HG02852 (cell line): ENCODE measurements around the gene MAPK1.
A peak's percentile ranks its signal among the peaks of the same experiment; 100 is the strongest.
"Not testable (repeated sequence)": the region's sequence is repeated elsewhere in the genome, so short reads cannot be mapped to it uniquely, and the experiment has no call there.

Experiments
- ATAC-seq: cut with Tn5 transposase; IDR thresholded peaks from one replicate; pipeline ENCODE4 v1.9.1; 2021; ENCODE audit warnings: mild to moderate bottlenecking, moderate library complexity; ENCODE audit not compliant: unreplicated experiment

The MAPK1 gene

GRCh38 chr22:21882754-21883333 is 15.4 kb upstream of the MAPK1 start:
- not testable (repeated sequence) for ATAC-seq

DNA sequence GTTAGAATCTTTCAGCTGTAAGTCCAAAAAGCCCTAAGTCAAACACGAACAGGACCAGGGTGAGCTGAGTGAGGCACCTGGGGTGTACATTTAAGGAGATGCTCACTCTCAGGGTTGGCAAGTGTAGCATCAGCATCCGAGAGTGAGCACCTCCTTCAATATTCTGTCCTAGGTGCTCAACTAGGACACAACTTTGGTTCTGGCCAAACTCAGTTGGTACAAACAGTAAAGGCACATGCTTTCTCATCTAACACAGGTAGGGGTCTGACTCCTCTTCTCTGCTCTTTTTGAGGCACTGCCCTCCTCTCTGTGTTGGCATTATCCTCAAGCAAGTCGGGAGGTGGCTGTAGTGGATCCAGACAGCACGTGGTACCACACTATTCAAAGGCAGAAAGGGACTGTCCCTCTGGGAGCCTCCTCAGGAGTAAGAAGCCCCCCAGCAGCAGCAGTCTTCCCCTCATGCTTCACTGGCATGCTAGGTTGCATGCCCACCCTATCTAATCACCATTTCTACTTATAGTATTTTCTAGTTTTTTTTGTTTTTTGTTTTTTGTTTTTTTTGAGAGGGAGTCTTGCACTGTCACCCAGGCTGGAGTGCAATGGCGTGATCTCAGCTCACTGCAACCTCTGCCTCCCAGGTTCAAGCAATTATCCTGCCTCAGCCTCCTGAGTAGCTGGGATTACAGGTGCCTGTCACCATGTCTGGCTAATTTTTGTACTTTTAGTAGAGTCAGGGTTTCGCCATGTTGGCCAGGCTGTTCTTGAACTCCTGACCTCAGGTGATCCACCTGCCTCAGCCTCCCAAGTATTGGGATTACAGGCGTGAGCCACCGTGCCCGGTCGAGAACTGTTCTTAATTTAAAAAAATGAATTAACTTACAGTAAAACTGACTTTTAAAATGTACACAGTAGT is 14.7 kb upstream of the MAPK1 start:
- ATAC-seq, result no peak

GRCh38 chr22:21876486-21877176 is 9.2 kb upstream of the MAPK1 start:
- no peak for ATAC-seq

DNA sequence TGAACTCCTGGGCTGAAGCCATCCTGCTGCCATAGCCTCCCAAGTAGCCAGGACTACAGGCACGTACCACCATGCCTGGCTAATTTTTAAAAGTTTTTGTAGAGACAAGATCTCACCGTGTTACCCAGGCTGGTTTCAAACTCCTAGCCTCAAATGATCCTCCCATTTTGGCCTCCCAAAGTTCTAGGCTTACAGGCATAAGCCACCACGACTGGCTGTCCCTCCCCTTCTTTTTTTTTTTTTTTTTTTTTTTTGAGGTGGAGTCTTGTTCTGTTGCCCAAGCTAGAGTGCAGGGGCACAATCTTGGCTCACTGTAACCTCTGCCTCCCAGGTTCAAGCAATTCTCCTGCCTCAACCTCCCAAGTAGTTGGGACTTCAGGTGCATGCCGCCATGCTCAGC is 7.5 kb upstream of the MAPK1 start:
- not testable (repeated sequence) for ATAC-seq

GRCh38 chr22:21873619-21874018 is 6.2 kb upstream of the MAPK1 start:
- ATAC-seq, result no peak

DNA sequence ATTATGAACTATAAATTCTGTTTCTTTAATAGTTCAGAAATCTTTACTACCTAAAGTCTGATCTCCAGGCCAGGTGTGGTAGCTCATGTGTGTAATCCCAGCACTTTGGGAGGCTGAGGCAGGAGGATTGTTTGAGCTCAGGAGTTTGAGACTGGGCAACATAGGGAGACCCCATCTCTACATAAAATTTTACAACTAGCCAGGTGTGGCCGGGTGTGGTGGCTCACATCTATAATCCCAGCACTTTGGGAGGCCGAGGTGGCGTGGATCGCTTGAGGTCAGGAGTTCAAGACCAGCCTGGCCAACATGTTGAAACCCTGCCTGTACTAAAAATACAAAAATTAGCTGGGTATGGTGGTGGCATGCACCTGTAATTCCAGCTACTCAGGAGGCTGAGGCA is 5.3 kb upstream of the MAPK1 start:
- ATAC-seq, result not testable (repeated sequence)

GRCh38 chr22:21868651-21869050 is 1.2 kb upstream of the MAPK1 start:
- no peak for ATAC-seq

DNA sequence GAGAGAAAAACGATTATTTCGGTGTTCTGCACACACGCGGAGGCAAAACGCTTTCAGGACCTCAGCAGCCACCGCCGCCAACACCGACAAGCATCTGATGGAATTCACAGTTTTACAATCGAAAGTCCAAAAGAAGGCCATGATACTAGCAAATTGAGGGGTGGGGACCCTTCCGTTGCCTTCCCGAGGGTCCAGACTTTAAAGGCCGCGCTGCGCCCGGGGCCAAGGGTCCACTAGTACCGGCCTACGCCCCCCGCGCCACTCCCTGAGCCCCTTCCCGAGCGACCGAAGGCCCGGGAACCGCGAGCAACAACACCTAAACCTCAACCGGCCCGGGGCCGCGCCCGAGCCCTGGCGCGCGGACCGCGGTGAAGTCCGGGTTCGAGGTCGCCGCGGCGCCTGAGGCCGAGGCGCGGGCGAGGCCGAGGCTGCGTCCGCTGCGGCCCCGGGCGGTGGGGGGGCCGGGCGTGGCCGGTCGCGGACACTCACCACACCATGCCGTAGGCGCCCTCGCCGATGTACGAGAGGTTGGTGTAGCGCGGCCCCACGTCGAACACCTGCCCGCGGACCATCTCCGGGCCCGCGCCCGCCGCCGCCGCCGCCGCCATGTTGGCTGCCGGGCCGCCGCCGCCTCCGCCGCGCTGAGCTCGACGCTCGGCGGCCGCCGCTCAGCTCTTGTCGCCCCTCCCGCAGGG is 465 bp downstream of the MAPK1 start:
- peak; percentile 8 for ATAC-seq

- no peak for ATAC-seq
These were observed 2.4 kb downstream of the MAPK1 start for GRCh38 chr22:21865041-21865440.

GRCh38 chr22:21862386-21863245 is 4.8 kb downstream of the MAPK1 start:
- no peak for ATAC-seq

DNA sequence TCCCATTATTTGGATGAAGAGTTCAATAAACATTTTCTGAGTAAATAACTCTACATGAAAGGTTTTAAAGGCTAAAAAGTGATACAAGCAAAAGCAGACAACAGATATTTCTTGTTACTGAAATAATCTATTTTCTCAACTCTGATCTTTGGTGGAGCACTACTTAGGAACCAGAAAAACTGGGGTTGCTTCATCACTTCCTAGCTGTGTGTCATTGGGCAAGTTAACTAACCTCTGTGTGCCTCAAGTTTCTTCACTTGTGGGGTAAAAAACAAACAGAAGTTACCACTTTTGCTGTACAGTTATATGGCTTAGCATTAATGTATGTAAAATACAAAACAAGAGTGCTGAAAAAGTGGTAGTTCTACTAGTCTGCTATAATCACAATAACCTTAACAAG is 5.6 kb downstream of the MAPK1 start:
- no peak for ATAC-seq

- ATAC-seq, result no peak
These were observed 6.1 kb downstream of the MAPK1 start for GRCh38 chr22:21861264-21861848.

DNA sequence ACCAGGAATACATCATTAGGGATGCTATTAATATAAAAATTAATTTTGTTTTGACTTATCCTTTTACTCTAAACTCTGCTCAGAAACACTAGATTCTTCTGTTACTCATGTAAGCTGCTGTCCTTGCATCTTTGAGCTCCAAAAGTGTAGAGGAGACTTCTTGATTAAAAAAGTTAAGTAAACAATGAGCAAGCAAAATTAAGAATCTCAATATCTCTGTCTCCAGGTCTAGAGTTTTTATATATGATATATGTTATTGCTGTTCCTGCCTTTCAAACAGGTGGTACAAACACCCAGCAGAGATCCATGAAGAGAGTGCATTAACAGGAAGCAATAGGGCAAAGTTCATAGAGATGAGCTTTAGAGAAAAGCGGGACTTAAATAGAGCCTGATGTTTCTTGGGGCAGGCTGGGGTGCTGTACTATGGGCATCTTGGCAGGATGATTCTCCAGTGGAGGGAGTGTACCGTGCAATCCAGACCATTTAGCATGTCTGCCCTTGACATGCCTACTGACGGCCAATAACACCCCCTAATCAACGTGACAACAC is 6.9 kb downstream of the MAPK1 start:
- no peak for ATAC-seq

DNA sequence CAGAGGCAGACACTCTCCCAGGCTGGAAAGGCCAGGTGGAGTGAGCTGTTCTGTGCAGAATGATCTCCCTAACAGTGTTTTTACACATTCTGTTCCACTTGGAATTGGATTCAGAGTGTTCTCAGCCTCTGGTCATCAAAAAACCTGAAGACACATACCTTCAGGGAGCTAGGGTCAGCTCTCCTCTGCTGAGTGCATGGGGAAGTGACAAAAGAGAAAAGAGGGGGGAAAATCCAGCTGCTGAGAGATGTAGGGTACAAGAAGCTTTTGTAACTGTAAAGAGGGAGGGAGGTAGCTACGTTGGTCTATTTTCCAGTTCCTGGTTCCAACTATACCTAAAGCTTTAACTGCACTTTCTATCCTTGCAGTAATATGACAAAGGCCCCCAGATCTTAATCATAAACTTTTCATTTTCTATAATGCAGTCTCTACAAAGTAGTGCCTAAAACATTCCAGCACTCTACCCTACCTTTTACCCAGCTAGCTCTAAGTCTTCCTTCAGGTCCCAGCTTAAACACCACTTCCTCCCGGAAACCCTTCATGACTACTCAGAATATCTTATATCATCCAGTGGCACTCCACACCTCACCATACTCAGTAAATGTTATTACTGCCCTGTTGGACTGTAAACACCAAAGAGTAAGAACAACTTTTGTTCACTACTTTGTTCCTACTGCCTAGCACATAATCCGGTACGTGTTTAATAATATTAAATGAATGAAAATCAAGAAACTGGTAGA is 9.2 kb downstream of the MAPK1 start:
- ATAC-seq, result no peak

DNA sequence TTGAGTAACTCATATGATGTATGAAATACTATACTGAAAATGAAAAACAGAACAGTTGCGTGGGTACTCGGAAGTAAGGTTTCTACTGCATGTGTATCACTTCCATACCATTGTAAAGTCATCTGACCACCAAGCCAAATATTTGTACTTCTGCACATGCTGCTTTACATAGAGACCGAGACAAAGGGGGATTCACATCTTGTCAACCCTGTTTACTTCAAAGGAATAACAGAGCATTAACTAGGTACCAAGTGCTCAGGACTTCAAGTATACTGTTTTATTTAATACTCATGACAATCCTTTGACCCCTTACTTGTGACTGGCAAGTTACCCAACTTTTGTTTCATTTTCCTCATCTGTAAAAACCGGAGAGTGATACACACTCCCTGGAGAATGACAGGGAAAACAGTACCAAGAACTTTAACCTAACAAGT is 9.9 kb downstream of the MAPK1 start:
- ATAC-seq, result no peak

- ATAC-seq, result no peak
These were observed 10.6 kb downstream of the MAPK1 start for GRCh38 chr22:21856868-21857267.

DNA sequence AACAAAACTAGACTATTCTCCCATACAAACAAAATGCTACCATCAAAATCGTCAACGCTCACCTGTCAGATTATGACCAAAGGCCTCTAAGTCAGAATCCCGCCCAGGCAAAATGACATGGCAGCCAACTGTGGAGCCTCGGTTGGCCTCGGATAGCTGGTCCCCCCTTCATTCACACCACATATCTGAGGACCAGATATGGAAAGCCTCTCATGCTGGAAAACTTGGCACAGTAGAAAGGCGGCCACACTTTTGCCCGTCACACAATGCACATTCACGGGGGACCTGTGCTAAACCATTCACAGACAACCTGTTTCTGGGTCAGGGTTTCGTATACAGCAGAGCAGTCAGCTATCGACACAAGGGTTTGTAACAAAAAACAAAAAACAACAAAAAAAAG is 11.2 kb downstream of the MAPK1 start:
- no peak for ATAC-seq

GRCh38 chr22:21855676-21856075 is 11.8 kb downstream of the MAPK1 start:
- ATAC-seq, result no peak

DNA sequence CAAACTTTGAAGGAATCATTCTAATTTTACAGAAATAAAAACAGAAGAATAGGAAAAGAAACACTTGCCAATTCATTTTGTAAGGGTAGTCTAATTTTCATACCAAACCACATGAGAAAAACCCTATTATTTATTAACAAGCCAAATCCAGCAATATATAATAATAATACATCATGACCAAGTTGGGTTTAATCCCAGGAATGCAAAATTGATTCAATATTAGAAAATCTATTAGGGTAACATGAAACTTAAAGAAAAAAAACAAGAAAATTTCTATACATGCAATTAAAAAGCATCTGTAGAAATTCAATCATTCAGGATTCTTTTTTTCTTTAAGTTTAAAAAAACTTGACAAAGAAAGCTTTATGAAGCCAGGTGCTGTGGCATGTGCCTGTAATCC is 16.8 kb downstream of the MAPK1 start:
- ATAC-seq, result no peak
